ENCODE data around the gene LANCL3.

The LANCL3 gene

DNA sequence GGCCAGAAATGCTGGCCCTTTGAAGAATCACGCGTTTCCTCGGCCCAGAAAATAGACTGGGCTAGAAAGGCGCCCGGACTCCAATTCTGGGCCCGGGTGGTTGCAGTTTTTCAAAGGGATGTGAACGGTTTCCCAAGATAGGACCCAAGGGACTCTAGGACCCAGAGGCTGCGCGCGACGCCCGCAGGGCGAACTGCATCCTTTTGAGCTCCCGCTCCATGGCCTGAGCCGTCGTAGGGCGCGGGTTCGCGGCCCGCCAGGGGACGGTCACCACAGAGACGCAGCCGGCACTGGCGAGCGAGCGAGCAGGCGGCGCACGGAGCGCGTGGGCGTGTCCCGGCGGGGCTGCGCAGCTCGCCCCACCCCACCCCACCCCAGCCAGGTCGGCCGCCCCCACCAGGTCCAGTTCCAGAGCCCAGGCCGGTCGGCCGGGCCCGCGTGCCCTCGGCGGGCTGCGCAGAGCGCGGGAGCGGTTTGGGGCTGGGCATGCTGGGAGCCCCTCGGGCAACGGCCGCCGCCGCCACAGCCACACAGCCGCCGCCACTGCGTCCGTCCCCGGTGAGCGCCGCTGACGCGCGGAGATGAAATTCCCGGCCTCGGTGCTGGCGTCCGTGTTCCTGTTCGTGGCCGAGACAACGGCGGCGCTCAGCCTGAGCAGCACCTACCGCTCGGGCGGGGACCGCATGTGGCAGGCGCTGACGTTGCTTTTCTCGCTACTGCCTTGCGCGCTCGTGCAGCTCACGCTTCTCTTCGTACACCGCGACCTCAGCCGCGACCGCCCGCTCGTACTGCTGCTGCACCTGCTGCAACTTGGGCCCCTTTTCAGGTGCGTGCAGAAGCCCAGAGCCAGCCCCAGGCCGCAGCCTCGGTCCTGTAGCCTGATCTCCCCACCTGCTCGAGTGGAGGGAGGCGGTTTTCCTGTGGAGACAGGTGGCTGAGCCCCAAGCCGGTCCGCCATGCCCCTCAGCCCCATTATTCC, 114.2 kb downstream of the LANCL3 start, which contains the start of gene XK (continued):
- TF ChIP-seq, protein P1, sequence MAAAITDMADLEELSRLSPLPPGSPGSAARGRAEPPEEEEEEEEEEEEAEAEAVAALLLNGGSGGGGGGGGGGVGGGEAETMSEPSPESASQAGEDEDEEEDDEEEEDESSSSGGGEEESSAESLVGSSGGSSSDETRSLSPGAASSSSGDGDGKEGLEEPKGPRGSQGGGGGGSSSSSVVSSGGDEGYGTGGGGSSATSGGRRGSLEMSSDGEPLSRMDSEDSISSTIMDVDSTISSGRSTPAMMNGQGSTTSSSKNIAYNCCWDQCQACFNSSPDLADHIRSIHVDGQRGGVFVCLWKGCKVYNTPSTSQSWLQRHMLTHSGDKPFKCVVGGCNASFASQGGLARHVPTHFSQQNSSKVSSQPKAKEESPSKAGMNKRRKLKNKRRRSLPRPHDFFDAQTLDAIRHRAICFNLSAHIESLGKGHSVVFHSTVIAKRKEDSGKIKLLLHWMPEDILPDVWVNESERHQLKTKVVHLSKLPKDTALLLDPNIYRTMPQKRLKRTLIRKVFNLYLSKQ (tag by site-specific recombination; IDR thresholded peaks at IDR 0.05; ENCODE audit: borderline replicate concordance): no peak
- TF ChIP-seq ZNF529 (tag by site-specific recombination; IDR thresholded peaks at IDR 0.05; ENCODE audit: insufficient replicate concordance) (no peak), GLIS2 (tag by site-specific recombination; IDR thresholded peaks at IDR 0.05) (no peak), ZFP3 (tag by site-specific recombination; IDR thresholded peaks at IDR 0.05; ENCODE audit: low read depth) (peak; percentile 74), ZNF184 (tag by site-specific recombination; IDR thresholded peaks at IDR 0.05) (no peak)
- TF ChIP-seq, protein P2, sequence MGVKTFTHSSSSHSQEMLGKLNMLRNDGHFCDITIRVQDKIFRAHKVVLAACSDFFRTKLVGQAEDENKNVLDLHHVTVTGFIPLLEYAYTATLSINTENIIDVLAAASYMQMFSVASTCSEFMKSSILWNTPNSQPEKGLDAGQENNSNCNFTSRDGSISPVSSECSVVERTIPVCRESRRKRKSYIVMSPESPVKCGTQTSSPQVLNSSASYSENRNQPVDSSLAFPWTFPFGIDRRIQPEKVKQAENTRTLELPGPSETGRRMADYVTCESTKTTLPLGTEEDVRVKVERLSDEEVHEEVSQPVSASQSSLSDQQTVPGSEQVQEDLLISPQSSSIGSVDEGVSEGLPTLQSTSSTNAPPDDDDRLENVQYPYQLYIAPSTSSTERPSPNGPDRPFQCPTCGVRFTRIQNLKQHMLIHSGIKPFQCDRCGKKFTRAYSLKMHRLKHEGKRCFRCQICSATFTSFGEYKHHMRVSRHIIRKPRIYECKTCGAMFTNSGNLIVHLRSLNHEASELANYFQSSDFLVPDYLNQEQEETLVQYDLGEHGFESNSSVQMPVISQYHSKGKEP (tag by site-specific recombination; IDR thresholded peaks at IDR 0.05): no peak
- TF ChIP-seq, protein P3, sequence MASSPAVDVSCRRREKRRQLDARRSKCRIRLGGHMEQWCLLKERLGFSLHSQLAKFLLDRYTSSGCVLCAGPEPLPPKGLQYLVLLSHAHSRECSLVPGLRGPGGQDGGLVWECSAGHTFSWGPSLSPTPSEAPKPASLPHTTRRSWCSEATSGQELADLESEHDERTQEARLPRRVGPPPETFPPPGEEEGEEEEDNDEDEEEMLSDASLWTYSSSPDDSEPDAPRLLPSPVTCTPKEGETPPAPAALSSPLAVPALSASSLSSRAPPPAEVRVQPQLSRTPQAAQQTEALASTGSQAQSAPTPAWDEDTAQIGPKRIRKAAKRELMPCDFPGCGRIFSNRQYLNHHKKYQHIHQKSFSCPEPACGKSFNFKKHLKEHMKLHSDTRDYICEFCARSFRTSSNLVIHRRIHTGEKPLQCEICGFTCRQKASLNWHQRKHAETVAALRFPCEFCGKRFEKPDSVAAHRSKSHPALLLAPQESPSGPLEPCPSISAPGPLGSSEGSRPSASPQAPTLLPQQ (tag by site-specific recombination; IDR thresholded peaks at IDR 0.05): peak; percentile 43
- TF ChIP-seq, protein P4, sequence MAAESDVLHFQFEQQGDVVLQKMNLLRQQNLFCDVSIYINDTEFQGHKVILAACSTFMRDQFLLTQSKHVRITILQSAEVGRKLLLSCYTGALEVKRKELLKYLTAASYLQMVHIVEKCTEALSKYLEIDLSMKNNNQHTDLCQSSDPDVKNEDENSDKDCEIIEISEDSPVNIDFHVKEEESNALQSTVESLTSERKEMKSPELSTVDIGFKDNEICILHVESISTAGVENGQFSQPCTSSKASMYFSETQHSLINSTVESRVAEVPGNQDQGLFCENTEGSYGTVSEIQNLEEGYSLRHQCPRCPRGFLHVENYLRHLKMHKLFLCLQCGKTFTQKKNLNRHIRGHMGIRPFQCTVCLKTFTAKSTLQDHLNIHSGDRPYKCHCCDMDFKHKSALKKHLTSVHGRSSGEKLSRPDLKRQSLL (tag by site-specific recombination; IDR thresholded peaks at IDR 0.05): 0 out of 2 replicates have a peak, but pooled peaks have one; percentile 30
- TF ChIP-seq, protein P5, sequence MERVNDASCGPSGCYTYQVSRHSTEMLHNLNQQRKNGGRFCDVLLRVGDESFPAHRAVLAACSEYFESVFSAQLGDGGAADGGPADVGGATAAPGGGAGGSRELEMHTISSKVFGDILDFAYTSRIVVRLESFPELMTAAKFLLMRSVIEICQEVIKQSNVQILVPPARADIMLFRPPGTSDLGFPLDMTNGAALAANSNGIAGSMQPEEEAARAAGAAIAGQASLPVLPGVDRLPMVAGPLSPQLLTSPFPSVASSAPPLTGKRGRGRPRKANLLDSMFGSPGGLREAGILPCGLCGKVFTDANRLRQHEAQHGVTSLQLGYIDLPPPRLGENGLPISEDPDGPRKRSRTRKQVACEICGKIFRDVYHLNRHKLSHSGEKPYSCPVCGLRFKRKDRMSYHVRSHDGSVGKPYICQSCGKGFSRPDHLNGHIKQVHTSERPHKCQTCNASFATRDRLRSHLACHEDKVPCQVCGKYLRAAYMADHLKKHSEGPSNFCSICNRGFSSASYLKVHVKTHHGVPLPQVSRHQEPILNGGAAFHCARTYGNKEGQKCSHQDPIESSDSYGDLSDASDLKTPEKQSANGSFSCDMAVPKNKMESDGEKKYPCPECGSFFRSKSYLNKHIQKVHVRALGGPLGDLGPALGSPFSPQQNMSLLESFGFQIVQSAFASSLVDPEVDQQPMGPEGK (tag by site-specific recombination; IDR thresholded peaks at IDR 0.05): 0 out of 2 replicates have a peak, but pooled peaks have one; percentile 14

DNA sequence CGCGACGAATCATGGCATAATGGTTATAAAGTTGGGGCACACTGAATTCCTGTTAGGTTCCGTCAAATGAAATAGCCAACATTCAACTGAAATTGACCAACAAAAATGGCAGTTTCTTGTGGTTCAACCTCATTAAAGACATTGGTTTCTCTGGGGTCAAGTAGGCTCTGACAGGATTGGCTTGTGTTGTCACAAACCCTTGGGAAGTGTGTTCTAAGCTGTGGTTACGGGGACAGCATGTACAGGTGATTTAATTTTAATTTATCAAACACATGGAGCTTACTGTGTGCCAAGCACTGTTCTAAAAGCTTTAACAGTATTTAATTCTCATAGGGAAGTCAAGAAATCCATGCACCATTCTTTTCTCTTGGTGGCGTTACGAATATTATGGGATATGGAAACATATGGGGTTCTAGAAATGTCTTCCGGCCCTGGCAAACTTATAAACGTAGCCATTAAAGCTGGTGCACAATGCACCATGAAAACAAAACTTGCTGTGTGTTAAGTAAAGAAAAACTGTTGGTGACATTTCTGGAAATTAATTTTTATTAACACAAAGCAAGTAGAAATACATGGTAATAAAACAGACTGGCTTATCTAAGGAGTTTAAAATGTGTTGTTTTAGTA, 115.0 kb downstream of the LANCL3 start:
- TF ChIP-seq GLI4 (tag by site-specific recombination; IDR thresholded peaks at IDR 0.05) (no peak), KLF8 (tag by site-specific recombination; IDR thresholded peaks at IDR 0.05) (no peak), ZSCAN30 (tag by site-specific recombination; IDR thresholded peaks at IDR 0.05) (no peak), MYNN (tag by site-specific recombination; IDR thresholded peaks at IDR 0.05; ENCODE audit: borderline replicate concordance) (no peak), MEIS1 (CRISPR knock-in tag; IDR thresholded peaks at IDR 0.05; ENCODE audit: borderline replicate concordance) (no peak)
- TF ChIP-seq, protein P6, sequence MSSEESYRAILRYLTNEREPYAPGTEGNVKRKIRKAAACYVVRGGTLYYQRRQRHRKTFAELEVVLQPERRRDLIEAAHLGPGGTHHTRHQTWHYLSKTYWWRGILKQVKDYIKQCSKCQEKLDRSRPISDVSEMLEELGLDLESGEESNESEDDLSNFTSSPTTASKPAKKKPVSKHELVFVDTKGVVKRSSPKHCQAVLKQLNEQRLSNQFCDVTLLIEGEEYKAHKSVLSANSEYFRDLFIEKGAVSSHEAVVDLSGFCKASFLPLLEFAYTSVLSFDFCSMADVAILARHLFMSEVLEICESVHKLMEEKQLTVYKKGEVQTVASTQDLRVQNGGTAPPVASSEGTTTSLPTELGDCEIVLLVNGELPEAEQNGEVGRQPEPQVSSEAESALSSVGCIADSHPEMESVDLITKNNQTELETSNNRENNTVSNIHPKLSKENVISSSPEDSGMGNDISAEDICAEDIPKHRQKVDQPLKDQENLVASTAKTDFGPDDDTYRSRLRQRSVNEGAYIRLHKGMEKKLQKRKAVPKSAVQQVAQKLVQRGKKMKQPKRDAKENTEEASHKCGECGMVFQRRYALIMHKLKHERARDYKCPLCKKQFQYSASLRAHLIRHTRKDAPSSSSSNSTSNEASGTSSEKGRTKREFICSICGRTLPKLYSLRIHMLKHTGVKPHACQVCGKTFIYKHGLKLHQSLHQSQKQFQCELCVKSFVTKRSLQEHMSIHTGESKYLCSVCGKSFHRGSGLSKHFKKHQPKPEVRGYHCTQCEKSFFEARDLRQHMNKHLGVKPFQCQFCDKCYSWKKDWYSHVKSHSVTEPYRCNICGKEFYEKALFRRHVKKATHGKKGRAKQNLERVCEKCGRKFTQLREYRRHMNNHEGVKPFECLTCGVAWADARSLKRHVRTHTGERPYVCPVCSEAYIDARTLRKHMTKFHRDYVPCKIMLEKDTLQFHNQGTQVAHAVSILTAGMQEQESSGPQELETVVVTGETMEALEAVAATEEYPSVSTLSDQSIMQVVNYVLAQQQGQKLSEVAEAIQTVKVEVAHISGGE (tag by site-specific recombination; conservative IDR thresholded peaks at IDR 0.05; ENCODE audit: low read depth): peak; percentile 64
- TF ChIP-seq, protein P7, sequence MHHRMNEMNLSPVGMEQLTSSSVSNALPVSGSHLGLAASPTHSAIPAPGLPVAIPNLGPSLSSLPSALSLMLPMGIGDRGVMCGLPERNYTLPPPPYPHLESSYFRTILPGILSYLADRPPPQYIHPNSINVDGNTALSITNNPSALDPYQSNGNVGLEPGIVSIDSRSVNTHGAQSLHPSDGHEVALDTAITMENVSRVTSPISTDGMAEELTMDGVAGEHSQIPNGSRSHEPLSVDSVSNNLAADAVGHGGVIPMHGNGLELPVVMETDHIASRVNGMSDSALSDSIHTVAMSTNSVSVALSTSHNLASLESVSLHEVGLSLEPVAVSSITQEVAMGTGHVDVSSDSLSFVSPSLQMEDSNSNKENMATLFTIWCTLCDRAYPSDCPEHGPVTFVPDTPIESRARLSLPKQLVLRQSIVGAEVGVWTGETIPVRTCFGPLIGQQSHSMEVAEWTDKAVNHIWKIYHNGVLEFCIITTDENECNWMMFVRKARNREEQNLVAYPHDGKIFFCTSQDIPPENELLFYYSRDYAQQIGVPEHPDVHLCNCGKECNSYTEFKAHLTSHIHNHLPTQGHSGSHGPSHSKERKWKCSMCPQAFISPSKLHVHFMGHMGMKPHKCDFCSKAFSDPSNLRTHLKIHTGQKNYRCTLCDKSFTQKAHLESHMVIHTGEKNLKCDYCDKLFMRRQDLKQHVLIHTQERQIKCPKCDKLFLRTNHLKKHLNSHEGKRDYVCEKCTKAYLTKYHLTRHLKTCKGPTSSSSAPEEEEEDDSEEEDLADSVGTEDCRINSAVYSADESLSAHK (tag by site-specific recombination; IDR thresholded peaks at IDR 0.05): peak; percentile 56; the same call in 1 of the 2 replicates
- ChIA-PET POLR2A (no interaction called here), CTCF (interaction anchor here (1.7 kb wide), 1 partner anchor 58 kb away, joined by 4 read pairs; no protein-coding TSS in a partner anchor)
- Histone ChIP-seq H3K4me1 (ENCODE audit: control insufficient read depth, insufficient read depth, low read length) (no peaks in the 10 kb centered on the region; the same call in 1 of the 2 replicates), H3K9me3 (ENCODE audit: control insufficient read depth, insufficient read depth, low read depth, low read length) (no peaks in the 10 kb centered on the region), H3K27ac (ENCODE audit: extremely low read depth, low read depth, low read length) (peak overlapping the region; percentile 87), H3K36me3 (ENCODE audit: control insufficient read depth in 2 of 2, insufficient read depth in 1 of 2, low read length in 2 of 2) (no peaks in the 10 kb centered on the region), H3K4me3 (ENCODE audit: low read depth, low read length) (peak overlapping the region; percentile 50)

Measured in HEK293 (cell line).